GM21723 (cell line): ENCODE measurements around the gene EXOC3L2.

Source experiments
- ATAC-seq: cut with Tn5 transposase; IDR thresholded peaks from one replicate; pipeline ENCODE4 v1.9.1; 2021; ENCODE audit warnings: mild to moderate bottlenecking, moderate library complexity; ENCODE audit not compliant: unreplicated experiment

EXOC3L2 gene

GRCh38 chr19:45222724-45223123 lies 22.5 kb downstream of the EXOC3L2 start:
- no peak for ATAC-seq

- ATAC-seq, result no peak
Observed at GRCh38 chr19:45218911-45219743, 26.1 kb downstream of the EXOC3L2 start.

- ATAC-seq, result no peak
Observed at GRCh38 chr19:45218426-45218825, 26.8 kb downstream of the EXOC3L2 start.

GRCh38 chr19:45217957-45218334 lies 27.3 kb downstream of the EXOC3L2 start:
- ATAC-seq, result no peak

GRCh38 chr19:45217193-45217956 lies 27.8 kb downstream of the EXOC3L2 start:
- no peak for ATAC-seq

- no peak for ATAC-seq
Observed at GRCh38 chr19:45216667-45217066, 28.5 kb downstream of the EXOC3L2 start.

GRCh38 chr19:45215391-45216191 lies 29.6 kb downstream of the EXOC3L2 start:
- ATAC-seq, result no peak

GRCh38 chr19:45213031-45213430 lies 32.2 kb downstream of the EXOC3L2 start:
- ATAC-seq, result no peak

GRCh38 chr19:45211751-45212381 lies 33.3 kb downstream of the EXOC3L2 start:
- no peak for ATAC-seq

- ATAC-seq, result no peak
Observed at GRCh38 chr19:45206328-45206727, 38.9 kb downstream of the EXOC3L2 start.

- no peak for ATAC-seq
Observed at GRCh38 chr19:45205810-45206209, 39.4 kb downstream of the EXOC3L2 start.

- no peak for ATAC-seq
Observed at GRCh38 chr19:45202637-45203036, 42.6 kb downstream of the EXOC3L2 start.

- no peak for ATAC-seq
Observed at GRCh38 chr19:45200568-45200967, 44.6 kb downstream of the EXOC3L2 start.

- ATAC-seq, result no peak
Observed at GRCh38 chr19:45195764-45196163, 49.4 kb downstream of the EXOC3L2 start.

- no peak for ATAC-seq
Observed at GRCh38 chr19:45191375-45191774, 53.8 kb downstream of the EXOC3L2 start.

GRCh38 chr19:45189971-45190370 lies 55.2 kb downstream of the EXOC3L2 start:
- ATAC-seq, result no peak

- no peak for ATAC-seq
Observed at GRCh38 chr19:45187421-45188100, 57.6 kb downstream of the EXOC3L2 start.

- no peak for ATAC-seq
Observed at GRCh38 chr19:45186509-45187334, 58.5 kb downstream of the EXOC3L2 start.

GRCh38 chr19:45184115-45184514 lies 61.1 kb downstream of the EXOC3L2 start:
- ATAC-seq, result no peak
